GM12864 (cell line): ENCODE data around the gene ACADVL.

Experiments
- DNase-seq: peaks from one replicate; pipeline ENCODE4 v3.0.0-alpha.2; 2011; ENCODE audit warnings: low read depth
- H3K4me3 ChIP-seq: 2 replicates; pipeline ENCODE4 v1.5.1; 2011; ENCODE audit warnings: mild to moderate bottlenecking, low read depth, low read length, control low read depth
- TF ChIP-seq, protein P1 (sequence below): IDR thresholded peaks from 2 replicates; pipeline ENCODE4 v1.5.1; 2011; ENCODE audit warnings: low read depth, mild to moderate bottlenecking, moderate library complexity, low read length, control low read depth, inconsistent platforms; ENCODE audit errors: missing control alignments

ACADVL gene

DNA sequence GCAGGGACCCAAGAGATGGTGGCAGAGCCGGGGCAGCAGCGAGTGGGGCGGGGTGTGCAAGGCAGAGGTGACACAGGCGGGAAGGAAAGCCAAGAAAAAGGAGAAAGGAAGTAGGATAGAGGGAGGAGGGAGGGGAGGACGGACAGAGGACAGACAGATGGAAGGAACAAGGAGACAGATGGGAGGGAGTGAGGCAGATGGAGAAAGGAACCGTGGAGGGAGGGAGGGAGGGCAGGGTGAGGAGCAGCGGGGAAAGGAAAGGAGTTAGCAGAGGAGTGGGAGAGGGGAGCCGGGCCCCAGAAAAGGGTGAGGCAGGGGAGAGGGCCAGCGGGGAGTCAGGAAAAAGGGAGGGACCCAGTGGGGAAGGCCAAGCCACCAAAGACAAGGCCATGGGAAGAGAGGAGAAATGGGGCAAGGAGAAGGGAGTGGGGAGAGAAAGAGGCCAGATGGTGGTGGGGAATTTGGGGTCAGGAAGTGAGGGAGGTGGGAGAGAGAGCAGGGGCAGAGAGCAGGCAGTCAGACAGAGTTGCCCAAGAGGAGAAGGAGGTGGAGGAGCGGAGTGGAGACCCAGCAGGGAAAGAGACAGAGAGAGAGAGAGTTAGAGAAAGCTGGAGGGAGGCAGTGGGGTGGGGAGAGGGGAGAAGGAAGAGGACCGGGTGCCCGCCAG lies 27.3 kb upstream of the ACADVL start:
- TF ChIP-seq, protein P1, sequence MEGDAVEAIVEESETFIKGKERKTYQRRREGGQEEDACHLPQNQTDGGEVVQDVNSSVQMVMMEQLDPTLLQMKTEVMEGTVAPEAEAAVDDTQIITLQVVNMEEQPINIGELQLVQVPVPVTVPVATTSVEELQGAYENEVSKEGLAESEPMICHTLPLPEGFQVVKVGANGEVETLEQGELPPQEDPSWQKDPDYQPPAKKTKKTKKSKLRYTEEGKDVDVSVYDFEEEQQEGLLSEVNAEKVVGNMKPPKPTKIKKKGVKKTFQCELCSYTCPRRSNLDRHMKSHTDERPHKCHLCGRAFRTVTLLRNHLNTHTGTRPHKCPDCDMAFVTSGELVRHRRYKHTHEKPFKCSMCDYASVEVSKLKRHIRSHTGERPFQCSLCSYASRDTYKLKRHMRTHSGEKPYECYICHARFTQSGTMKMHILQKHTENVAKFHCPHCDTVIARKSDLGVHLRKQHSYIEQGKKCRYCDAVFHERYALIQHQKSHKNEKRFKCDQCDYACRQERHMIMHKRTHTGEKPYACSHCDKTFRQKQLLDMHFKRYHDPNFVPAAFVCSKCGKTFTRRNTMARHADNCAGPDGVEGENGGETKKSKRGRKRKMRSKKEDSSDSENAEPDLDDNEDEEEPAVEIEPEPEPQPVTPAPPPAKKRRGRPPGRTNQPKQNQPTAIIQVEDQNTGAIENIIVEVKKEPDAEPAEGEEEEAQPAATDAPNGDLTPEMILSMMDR, result no peak
- H3K4me3 ChIP-seq, result no peak overlapping the region
- no peak for DNase-seq

DNA sequence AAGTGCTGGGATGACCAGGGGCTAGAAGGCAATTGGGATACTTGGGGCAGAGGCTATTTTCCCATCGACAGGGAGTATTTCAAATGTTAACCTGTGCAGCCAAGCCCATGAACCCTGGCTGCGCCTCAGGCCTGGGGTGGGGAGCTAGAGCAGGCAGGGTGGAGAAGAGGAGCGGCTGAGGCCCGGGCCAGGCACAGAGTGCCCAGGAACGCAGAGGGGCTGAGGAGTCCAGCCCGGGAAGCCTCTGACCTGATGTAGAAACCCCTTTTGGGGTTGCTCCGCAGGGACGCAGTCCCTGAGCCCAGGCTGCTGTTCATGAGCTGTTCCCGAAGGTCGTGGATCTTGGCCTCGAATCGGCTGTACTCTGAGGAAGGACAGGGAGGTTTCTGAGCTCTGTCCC lies 23.8 kb upstream of the ACADVL start:
- H3K4me3 ChIP-seq, result no peak overlapping the region
- TF ChIP-seq, protein P1, result no peak
- no peak for DNase-seq

DNA sequence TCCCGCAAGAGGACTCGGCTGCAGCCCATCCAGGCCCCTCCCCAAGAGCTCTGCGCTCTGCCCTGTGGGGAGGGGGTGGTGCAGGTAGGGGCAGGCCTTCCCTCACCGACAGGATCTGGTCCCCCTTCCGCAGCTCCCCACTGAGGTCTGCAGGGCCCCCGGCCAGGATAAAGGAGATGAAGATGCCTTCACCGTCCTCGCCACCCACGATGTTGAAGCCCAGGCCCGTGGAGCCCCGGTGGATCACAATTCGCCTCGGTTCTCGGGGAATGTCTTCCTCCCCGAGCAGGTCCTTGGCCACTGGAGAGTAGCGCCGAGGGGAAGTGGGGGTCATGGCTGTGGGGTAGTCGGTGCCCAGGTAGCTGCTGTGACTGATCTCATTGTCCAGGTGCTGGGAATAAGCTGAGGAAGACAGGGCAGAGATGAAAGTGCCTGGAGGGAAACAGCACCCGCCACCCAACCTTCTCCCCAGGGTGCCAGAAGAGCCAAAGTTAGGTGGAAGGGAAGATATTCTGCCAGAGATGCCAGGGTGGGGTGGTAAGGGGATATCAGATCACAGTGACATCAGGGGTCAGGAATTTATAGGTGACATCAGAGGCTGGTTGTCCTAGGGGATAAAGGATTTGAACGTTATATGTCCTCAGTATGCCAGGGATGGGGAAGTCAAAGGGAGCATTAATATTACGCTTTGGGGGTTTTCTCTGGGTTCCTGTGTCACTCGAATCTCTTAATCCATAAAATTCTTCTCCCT lies 22.9 kb upstream of the ACADVL start:
- TF ChIP-seq, protein P1, result no peak
- no peak overlapping the region for H3K4me3 ChIP-seq

GRCh38 chr17:7203391-7203790 lies 16.3 kb upstream of the ACADVL start:
- DNase-seq, result no peak
- TF ChIP-seq, protein P1, result no peak
- no peak overlapping the region for H3K4me3 ChIP-seq

More for the DNA sequence above, 22.9 kb upstream of the ACADVL start:
- DNase-seq, result no peak

DNA sequence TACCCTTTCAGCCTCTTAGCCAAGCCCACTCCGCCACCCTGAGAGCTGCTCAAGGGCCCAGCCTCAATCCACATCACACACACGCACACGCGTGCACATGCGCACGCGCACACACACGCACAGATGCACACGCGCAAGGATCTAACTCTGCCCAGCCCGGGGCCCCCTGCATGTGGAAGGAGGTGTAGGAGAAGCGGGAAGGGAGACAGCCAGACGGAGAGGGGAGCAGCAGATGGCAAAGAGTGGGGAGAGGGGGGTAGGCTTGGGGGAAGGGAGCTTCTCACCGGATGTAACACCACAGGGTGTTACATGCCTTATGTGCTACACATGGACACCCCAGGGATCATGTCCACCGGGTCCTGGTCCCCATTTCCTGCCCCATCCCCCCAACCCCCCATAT lies 15.4 kb upstream of the ACADVL start:
- no peak for DNase-seq
- H3K4me3 ChIP-seq, result peak overlapping the region; percentile 47; the same call in 1 of the 2 replicates
- TF ChIP-seq, protein P1, result no peak

DNA sequence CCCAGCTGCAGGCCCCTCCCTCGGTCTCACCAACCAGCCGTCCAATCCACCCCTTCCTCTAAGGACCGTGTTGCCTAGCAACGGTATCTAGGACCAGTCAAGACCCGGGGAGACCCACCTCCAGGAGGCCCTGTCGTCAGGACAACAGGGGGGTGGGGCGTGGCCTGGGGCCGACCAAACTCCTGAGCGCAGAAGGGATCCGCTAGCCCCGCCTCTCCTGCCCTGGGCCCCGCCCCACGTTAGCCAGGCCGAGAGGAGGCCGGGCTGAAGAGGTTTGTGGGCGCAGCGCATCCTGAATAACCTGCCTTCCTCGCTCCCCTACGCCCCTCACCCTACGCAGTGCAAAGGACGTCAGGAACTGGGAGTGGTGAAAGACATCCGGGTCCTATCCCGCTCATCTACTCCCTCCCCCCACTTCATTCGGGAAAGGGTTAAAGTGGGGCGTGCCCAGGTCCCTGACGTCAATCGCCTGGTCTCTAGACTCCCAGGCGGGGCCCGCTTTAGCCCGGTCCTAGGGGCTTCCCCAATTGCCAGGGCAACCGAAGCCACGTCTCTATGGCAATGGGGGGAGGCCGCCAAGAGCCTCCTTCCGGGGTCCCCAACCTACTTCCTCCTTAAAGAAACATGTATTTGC lies 14.8 kb upstream of the ACADVL start:
- TF ChIP-seq, protein P1, result no peak
- peak; percentile 62 for DNase-seq
- H3K4me3 ChIP-seq, result peak overlapping the region; percentile 47
